GM19468 (cell line): ENCODE measurements around the gene GABBR2.

Experiments
- ATAC-seq: cut with Tn5 transposase; IDR thresholded peaks from one replicate; pipeline ENCODE4 v1.9.1; 2021; ENCODE audit warnings: mild to moderate bottlenecking, moderate library complexity, moderate number of reproducible peaks; ENCODE audit not compliant: unreplicated experiment; ENCODE audit errors: extremely low read depth

The GABBR2 gene

GRCh38 chr9:98640394-98640793 is 68.3 kb downstream of the GABBR2 start:
- ATAC-seq, result no peak

- no peak for ATAC-seq
Observed at GRCh38 chr9:98639133-98639532, 69.6 kb downstream of the GABBR2 start.

- ATAC-seq, result no peak
Observed at GRCh38 chr9:98637381-98637780, 71.4 kb downstream of the GABBR2 start.

- no peak for ATAC-seq
Observed at GRCh38 chr9:98635374-98635773, 73.4 kb downstream of the GABBR2 start.

- no peak for ATAC-seq
Observed at GRCh38 chr9:98634685-98635336, 73.9 kb downstream of the GABBR2 start.

GRCh38 chr9:98632839-98633238 is 75.9 kb downstream of the GABBR2 start:
- no peak for ATAC-seq

GRCh38 chr9:98627296-98627695 is 81.4 kb downstream of the GABBR2 start:
- no peak for ATAC-seq

- no peak for ATAC-seq
Observed at GRCh38 chr9:98625728-98626127, 83.0 kb downstream of the GABBR2 start.

GRCh38 chr9:98619788-98620187 is 88.9 kb downstream of the GABBR2 start:
- no peak for ATAC-seq

GRCh38 chr9:98615633-98616032 is 93.1 kb downstream of the GABBR2 start:
- ATAC-seq, result no peak

GRCh38 chr9:98614941-98615340 is 93.8 kb downstream of the GABBR2 start:
- ATAC-seq, result no peak

GRCh38 chr9:98612061-98612752 is 96.5 kb downstream of the GABBR2 start:
- no peak for ATAC-seq

- ATAC-seq, result no peak
Observed at GRCh38 chr9:98611319-98611718, 97.4 kb downstream of the GABBR2 start.

- ATAC-seq, result no peak
Observed at GRCh38 chr9:98610711-98611110, 98.0 kb downstream of the GABBR2 start.

GRCh38 chr9:98610211-98610610 is 98.5 kb downstream of the GABBR2 start:
- ATAC-seq, result no peak

- no peak for ATAC-seq
Observed at GRCh38 chr9:98609646-98610045, 99.1 kb downstream of the GABBR2 start.

GRCh38 chr9:98607787-98608186 is 100.9 kb downstream of the GABBR2 start:
- no peak for ATAC-seq

GRCh38 chr9:98607152-98607551 is 101.6 kb downstream of the GABBR2 start:
- ATAC-seq, result no peak

GRCh38 chr9:98606730-98607129 is 102.0 kb downstream of the GABBR2 start:
- no peak for ATAC-seq

- no peak for ATAC-seq
Observed at GRCh38 chr9:98605116-98605515, 103.6 kb downstream of the GABBR2 start.

GRCh38 chr9:98603821-98604383 is 104.8 kb downstream of the GABBR2 start:
- no peak for ATAC-seq
